SK-N-SH (cell line): ENCODE results near the gene SH3RF2. TPM values are rescaled to one million over a fixed set of nuclear protein-coding genes. Genes with fewer than 3 reads are reported as not detected.
"Not testable (repeated sequence)": the region's sequence is repeated elsewhere in the genome, so short reads cannot be mapped to it uniquely, and the experiment has no call there.

Experiments used
- CTCF ChIA-PET: fragments of 300-600, 350-600 bp; formaldehyde crosslinking; extraction: SDS; loops from one replicate; lab custom pipeline; 2021; lab: Yijun Ruan, JAX
- POLR2A ChIA-PET: fragments of 350-600 bp; sonication (Branson Sonifier 250); formaldehyde crosslinking; extraction: SDS; loops from one replicate; lab custom pipeline; 2020; ENCODE audit warnings: antibody characterized with exemption, inconsistent platforms; lab: Yijun Ruan, JAX
- DNase-seq: peaks from one replicate; pipeline ENCODE4 v3.0.0; 2012
- H2AFZ ChIP-seq: fragments of 200-600 bp; sonication (generic); 2 replicates; pipeline ENCODE4 v1.8.1; 2016; ENCODE audit warnings: antibody characterized with exemption, mild to moderate bottlenecking, low read depth
- H3F3A ChIP-seq: fragments of 200-600 bp; sonication (generic); replicated peaks from 2 replicates; pipeline ENCODE3; 2016; ENCODE audit warnings: antibody characterized with exemption, mild to moderate bottlenecking; ENCODE audit not compliant: insufficient read depth
- H3K27ac ChIP-seq, 2 experiments: fragments of 200-500 bp in 1 of 2; fragments of 200-600 bp in 1 of 2; sonication (Bioruptor generic) in 1 of 2; sonication (generic), shearing (Covaris generic) in 1 of 2; 2 replicates each; pipeline versions ENCODE4 v1.5.1 to v1.6.1; 2014 to 2016; ENCODE audit warnings: low read depth in 2 of 2, inconsistent platforms in 1 of 2, low read length in 1 of 2, mild to moderate bottlenecking in 1 of 2, mixed read lengths in 1 of 2
- H3K27me3 ChIP-seq: fragments of 200-600 bp; sonication (generic), shearing (Covaris generic); 2 replicates; pipeline ENCODE4 v1.6.1; 2016; ENCODE audit warnings: mixed run types; ENCODE audit not compliant: insufficient read depth
- H3K36me3 ChIP-seq, 2 experiments: fragments of 200-500 bp in 1 of 2; fragments of 200-600 bp in 1 of 2; sonication (Bioruptor generic) in 1 of 2; sonication (generic) in 1 of 2; replicated peaks in 1 of 2; 2 replicates each; pipeline versions ENCODE3 to v1.5.1; 2014 to 2016; ENCODE audit warnings: low read length in 1 of 2, mild to moderate bottlenecking in 1 of 2; ENCODE audit not compliant: insufficient read depth in 2 of 2, control insufficient read depth in 1 of 2
- H3K4me1 ChIP-seq, 2 experiments: fragments of 200-500 bp in 1 of 2; fragments of 200-600 bp in 1 of 2; sonication (Bioruptor generic) in 1 of 2; sonication (generic), shearing (Covaris generic) in 1 of 2; 2 replicates each; pipeline versions ENCODE4 v1.5.1 to v1.6.1; 2014 to 2016; ENCODE audit warnings: low read depth in 1 of 2, low read length in 1 of 2, mixed run types in 1 of 2; ENCODE audit not compliant: insufficient read depth in 2 of 2, control insufficient read depth in 1 of 2
- H3K4me2 ChIP-seq: fragments of 200-600 bp; sonication (generic), shearing (Covaris generic); 2 replicates; pipeline ENCODE4 v1.6.1; 2017; ENCODE audit warnings: mixed run types
- H3K4me3 ChIP-seq, 2 experiments: fragments of 200-500 bp in 1 of 2; fragments of 200-600 bp in 1 of 2; sonication (Bioruptor generic) in 1 of 2; sonication (generic), shearing (Covaris generic) in 1 of 2; 2 replicates each; pipeline versions ENCODE4 v1.5.1 to v1.8.1; 2014 to 2016; ENCODE audit warnings: low read depth in 2 of 2, inconsistent platforms in 1 of 2, low read length in 1 of 2, mild to moderate bottlenecking in 1 of 2, mixed read lengths in 1 of 2, moderate library complexity in 1 of 2
- H3K79me2 ChIP-seq: fragments of 200-600 bp; sonication (generic); 2 replicates; pipeline ENCODE4 v1.8.1; 2017; ENCODE audit warnings: mild to moderate bottlenecking; ENCODE audit not compliant: insufficient read depth
- H3K9ac ChIP-seq: fragments of 200-600 bp; sonication (generic); 2 replicates; pipeline ENCODE4 v1.6.1; 2017; ENCODE audit warnings: mixed run types
- H3K9me2 ChIP-seq: fragments of 200-600 bp; sonication (generic); 2 replicates; pipeline ENCODE4 v1.6.1; 2017; ENCODE audit warnings: mixed run types
- H3K9me3 ChIP-seq: fragments of 200-600 bp; sonication (generic); 2 replicates; pipeline ENCODE4 v1.6.1; 2017; ENCODE audit warnings: mixed run types, mild to moderate bottlenecking, moderate library complexity
- H4K20me1 ChIP-seq: fragments of 200-600 bp; sonication (generic); 2 replicates; pipeline ENCODE4 v1.6.1; 2017; ENCODE audit warnings: mild to moderate bottlenecking, mixed run types; ENCODE audit not compliant: insufficient read depth
- EZH2phosphoT487 ChIP-seq: fragments of 200-600 bp; sonication (generic); IDR thresholded peaks from 2 replicates; pipeline ENCODE4 v1.6.1; 2017; ENCODE audit warnings: low read depth, mixed run types, mild to moderate bottlenecking, antibody characterized with exemption, moderate library complexity, borderline replicate concordance
- FOSL2 ChIP-seq: IDR thresholded peaks from 2 replicates; pipeline ENCODE4 v1.4.0; 2012; ENCODE audit warnings: low read depth, mild to moderate bottlenecking, moderate library complexity, borderline replicate concordance
- GATA2 ChIP-seq: sonication (generic); formaldehyde crosslinking; IDR thresholded peaks from 2 replicates; pipeline ENCODE4 v1.5.0; 2020; ENCODE audit warnings: mild to moderate bottlenecking, missing genetic modification reagents
- IRF3 ChIP-seq: fragments of 150-350 bp; IDR thresholded peaks from 2 replicates; pipeline ENCODE4 v1.6.1; 2016; ENCODE audit warnings: mild to moderate bottlenecking, low read depth, low read length
- JUND ChIP-seq: IDR thresholded peaks from 2 replicates; pipeline ENCODE4 v1.4.0; 2012
- NRF1 ChIP-seq: IDR thresholded peaks from 2 replicates; pipeline ENCODE4 v1.6.1; 2012; ENCODE audit warnings: low read depth, mild to moderate bottlenecking, low read length
- RAD21 ChIP-seq: IDR thresholded peaks from 2 replicates; pipeline ENCODE4 v1.6.1; 2012; ENCODE audit warnings: mild to moderate bottlenecking, low read length
- RCOR1 ChIP-seq: fragments of 150-350 bp; IDR thresholded peaks from 2 replicates; pipeline ENCODE4 v1.6.1; 2017; ENCODE audit warnings: antibody characterized with exemption, low read length
- RXRA ChIP-seq: IDR thresholded peaks from 2 replicates; pipeline ENCODE4 v1.4.0; 2012; ENCODE audit warnings: low read depth, mild to moderate bottlenecking, borderline replicate concordance
- SMC3 ChIP-seq: IDR thresholded peaks from 2 replicates; pipeline ENCODE4 v1.6.1; 2012; ENCODE audit warnings: low read depth, low read length, improper control_type of control experiment
- TAF1 ChIP-seq: IDR thresholded peaks from 2 replicates; pipeline ENCODE4 v1.6.1; 2012; ENCODE audit warnings: low read depth, mild to moderate bottlenecking, low read length, moderate library complexity, borderline replicate concordance
- TCF12 ChIP-seq: IDR thresholded peaks from 2 replicates; pipeline ENCODE4 v1.4.0; 2012
- TEAD4 ChIP-seq: IDR thresholded peaks from 2 replicates; pipeline ENCODE4 v1.4.0; 2012; ENCODE audit warnings: mild to moderate bottlenecking, borderline replicate concordance; ENCODE audit not compliant: insufficient read depth
- WGBS: methylation state at CpG from one replicate; pipeline ENCODE4 v1.1.6; 2017; ENCODE audit warnings: low lambda C conversion rate; 5-methylcytosine and 5-hydroxymethylcytosine counted together
- polyA plus RNA-seq, 3 experiments: library from polyadenylated mRNA; depleted of rRNA; stranded (reverse); fragments of >200 nt; gene quantifications; 2 replicates each; pipeline ENCODE4 v1.2.3, GENCODE V29; 2012
- TF ChIP-seq, protein P1 (sequence below): IDR thresholded peaks from 2 replicates; pipeline ENCODE4 v1.4.0; 2012; ENCODE audit warnings: low read depth, borderline replicate concordance

The SH3RF2 gene
- polyA plus RNA-seq, 1 of the 3 experiments (the other 2 are of a cell fraction), result 0.87 TPM

DNA sequence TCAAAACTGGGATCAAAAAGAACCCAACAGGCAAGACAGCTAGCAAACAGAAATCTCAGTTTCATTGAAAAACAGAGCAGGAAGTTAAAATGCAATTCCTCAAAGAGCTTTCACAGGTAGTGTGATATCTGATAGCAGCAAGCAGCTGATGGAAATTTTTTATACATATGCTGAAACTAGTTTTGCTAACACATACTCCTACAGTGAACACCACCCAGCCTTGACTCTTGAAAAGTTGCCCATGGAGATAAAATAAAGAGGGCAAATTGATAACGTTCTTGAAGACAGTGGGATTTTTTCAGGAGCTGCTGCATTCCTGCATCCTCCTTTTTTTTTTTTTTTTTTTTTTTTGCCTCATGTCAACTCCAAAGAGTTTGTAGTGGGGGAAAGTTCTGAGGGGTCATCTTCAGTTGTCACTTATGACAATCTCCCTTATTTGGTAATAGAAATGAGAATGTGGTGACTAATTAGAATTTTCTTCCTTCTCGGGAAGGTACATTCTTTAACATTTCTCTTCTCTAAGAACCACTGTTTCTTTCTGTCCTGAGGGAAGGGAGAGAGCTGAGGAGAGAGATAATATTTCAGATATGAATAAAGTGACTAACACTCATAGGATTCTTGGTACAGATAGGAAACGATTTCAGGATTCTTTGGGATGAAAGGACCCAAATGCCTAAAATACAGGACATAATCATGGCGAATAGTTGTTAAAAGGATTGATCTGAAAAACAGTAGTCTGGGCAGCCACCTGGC, 24.6 kb downstream of the SH3RF2 start:
- peaks cover 0 to 15% of the 10 kb centered on the region in 2 experiments; a peak in 1 of 4 replicates for H3K4me1 ChIP-seq
- DNase-seq, result no peak
- no peaks in the 10 kb centered on the region for H3K9me2 ChIP-seq
- no peaks in the 10 kb centered on the region for H3F3A ChIP-seq
- CTCF ChIA-PET, result interaction anchor here (1.7 kb wide), 1 partner anchor 20 kb away, joined by 4 read pairs; no protein-coding TSS in a partner anchor
- no peaks in the 10 kb centered on the region for H3K27me3 ChIP-seq
- TF ChIP-seq NRF1 (no peak), TCF12 (no peak), EZH2phosphoT487 (no peak), TAF1 (no peak), TEAD4 (no peak), IRF3 (no peak), SMC3 (no peak), JUND (no peak), RAD21 (no peak), RXRA (no peak), RCOR1 (no peak), GATA2 (no peak)
- no peak overlapping the region for H3K9ac ChIP-seq
- H3K79me2 ChIP-seq, result no peaks in the 10 kb centered on the region
- no peaks in the 10 kb centered on the region for H3K9me3 ChIP-seq
- WGBS, result 22% methylated on average over 4 of the region's 4 CpGs
- peak overlapping the region in 1 of 2 experiments; percentile 10; a peak in 2 of 4 replicates for H3K27ac ChIP-seq
- peak overlapping the region; percentile 52; the same call in 1 of the 2 replicates for H2AFZ ChIP-seq
- H4K20me1 ChIP-seq, result no peaks in the 10 kb centered on the region
- no peak overlapping the region for H3K4me3 ChIP-seq
- no peaks in the 10 kb centered on the region for H3K36me3 ChIP-seq
- POLR2A ChIA-PET, result no interaction called here
- H3K4me2 ChIP-seq, result no peak overlapping the region; the same call in 1 of the 2 replicates

- peak overlapping the region; percentile 52; the same call in 1 of the 2 replicates for H2AFZ ChIP-seq
- no peaks in the 10 kb centered on the region for H3K79me2 ChIP-seq
- WGBS, result 93% methylated on average over 2 of the region's 2 CpGs
- H3K27ac ChIP-seq, result no peak overlapping the region
- no peak for DNase-seq
- H3F3A ChIP-seq, result no peaks in the 10 kb centered on the region
- peaks cover 0 to 15% of the 10 kb centered on the region in 2 experiments; a peak in 1 of 4 replicates for H3K4me1 ChIP-seq
- TF ChIP-seq, protein P1, sequence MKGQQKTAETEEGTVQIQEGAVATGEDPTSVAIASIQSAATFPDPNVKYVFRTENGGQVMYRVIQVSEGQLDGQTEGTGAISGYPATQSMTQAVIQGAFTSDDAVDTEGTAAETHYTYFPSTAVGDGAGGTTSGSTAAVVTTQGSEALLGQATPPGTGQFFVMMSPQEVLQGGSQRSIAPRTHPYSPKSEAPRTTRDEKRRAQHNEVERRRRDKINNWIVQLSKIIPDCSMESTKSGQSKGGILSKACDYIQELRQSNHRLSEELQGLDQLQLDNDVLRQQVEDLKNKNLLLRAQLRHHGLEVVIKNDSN, result peak; percentile 51; the same call in 1 of the 2 replicates
- no peak for TF ChIP-seq FOSL2
- H3K27me3 ChIP-seq, result no peaks in the 10 kb centered on the region
- no peaks in the 10 kb centered on the region for H3K9me2 ChIP-seq
- no peaks in the 10 kb centered on the region for H4K20me1 ChIP-seq
- ChIA-PET CTCF (no interaction called here), POLR2A (no interaction called here)
- no peaks in the 10 kb centered on the region for H3K9me3 ChIP-seq
- H3K36me3 ChIP-seq, result no peaks in the 10 kb centered on the region
- H3K9ac ChIP-seq, result no peak overlapping the region
- H3K4me3 ChIP-seq, result no peak overlapping the region
- H3K4me2 ChIP-seq, result no peak overlapping the region; the same call in 1 of the 2 replicates
Observed at GRCh38 chr5:145962001-145962400, 25.6 kb downstream of the SH3RF2 start.

DNA sequence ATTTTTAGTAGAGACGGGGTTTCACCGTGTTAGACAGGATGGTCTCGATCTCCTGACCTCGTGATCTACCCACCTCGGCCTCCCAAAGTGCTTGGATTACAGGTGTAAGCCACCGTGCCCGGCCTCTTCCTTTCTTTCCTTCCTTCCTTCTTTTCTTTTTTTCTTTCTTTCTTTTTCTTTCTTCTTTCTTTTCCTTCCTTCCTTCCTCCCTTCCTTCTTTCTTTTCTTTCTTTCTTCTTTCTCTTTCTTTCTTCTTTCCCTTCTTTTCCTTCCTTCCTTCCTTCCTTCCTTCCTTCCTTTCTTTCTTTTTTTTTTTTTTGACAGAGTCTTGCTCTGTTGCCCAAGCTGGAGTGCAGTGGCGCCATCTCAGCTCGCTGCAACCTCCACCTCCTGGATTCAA, 27.6 kb downstream of the SH3RF2 start:
- POLR2A ChIA-PET, H3F3A ChIP-seq, H3K9ac ChIP-seq, H3K9me3 ChIP-seq, H3K27me3 ChIP-seq, H3K79me2 ChIP-seq, H4K20me1 ChIP-seq, H3K4me3 ChIP-seq, H3K36me3 ChIP-seq, CTCF ChIA-PET, DNase-seq, H3K27ac ChIP-seq, H2AFZ ChIP-seq, H3K9me2 ChIP-seq, H3K4me2 ChIP-seq: not testable (repeated sequence)
- H3K4me1 ChIP-seq, result peaks cover 0 to 15% of the 10 kb centered on the region in 2 experiments; a peak in 1 of 4 replicates
- 94% methylated on average over 9 of the region's 9 CpGs for WGBS
